Coronary artery (tissue), 2 donors: ENCODE measurements around the gene LRRC3B.

ENCODE experiments used
- DNase-seq: peaks from one replicate; pipeline ENCODE4 v3.0.0-alpha.2; 2017; ENCODE audit warnings: low spot score
- H3K27ac ChIP-seq, 2 donors: fragments of 200-600 bp; sonication (generic); one replicate each; pipeline ENCODE4 v1.5.1; 2016 to 2019
- H3K4me3 ChIP-seq: fragments of 200-600 bp; sonication (generic); 2 replicates; pipeline ENCODE4 v1.5.1; 2016; ENCODE audit warnings: mild to moderate bottlenecking, moderate library complexity
- TF ChIP-seq, protein P1 (sequence below): fragments of 200-600 bp; sonication (generic); IDR thresholded peaks from one replicate; pipeline ENCODE4 v1.5.1; 2019; ENCODE audit warnings: antibody characterized with exemption

LRRC3B gene

GRCh38 chr3:26719134-26719533, 96.6 kb downstream of the LRRC3B start:
- Histone ChIP-seq H3K4me3 (no peak overlapping the region), H3K27ac (no peak overlapping the region)
- DNase-seq = no peak
- TF ChIP-seq, protein P1, sequence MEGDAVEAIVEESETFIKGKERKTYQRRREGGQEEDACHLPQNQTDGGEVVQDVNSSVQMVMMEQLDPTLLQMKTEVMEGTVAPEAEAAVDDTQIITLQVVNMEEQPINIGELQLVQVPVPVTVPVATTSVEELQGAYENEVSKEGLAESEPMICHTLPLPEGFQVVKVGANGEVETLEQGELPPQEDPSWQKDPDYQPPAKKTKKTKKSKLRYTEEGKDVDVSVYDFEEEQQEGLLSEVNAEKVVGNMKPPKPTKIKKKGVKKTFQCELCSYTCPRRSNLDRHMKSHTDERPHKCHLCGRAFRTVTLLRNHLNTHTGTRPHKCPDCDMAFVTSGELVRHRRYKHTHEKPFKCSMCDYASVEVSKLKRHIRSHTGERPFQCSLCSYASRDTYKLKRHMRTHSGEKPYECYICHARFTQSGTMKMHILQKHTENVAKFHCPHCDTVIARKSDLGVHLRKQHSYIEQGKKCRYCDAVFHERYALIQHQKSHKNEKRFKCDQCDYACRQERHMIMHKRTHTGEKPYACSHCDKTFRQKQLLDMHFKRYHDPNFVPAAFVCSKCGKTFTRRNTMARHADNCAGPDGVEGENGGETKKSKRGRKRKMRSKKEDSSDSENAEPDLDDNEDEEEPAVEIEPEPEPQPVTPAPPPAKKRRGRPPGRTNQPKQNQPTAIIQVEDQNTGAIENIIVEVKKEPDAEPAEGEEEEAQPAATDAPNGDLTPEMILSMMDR = no peak

DNA sequence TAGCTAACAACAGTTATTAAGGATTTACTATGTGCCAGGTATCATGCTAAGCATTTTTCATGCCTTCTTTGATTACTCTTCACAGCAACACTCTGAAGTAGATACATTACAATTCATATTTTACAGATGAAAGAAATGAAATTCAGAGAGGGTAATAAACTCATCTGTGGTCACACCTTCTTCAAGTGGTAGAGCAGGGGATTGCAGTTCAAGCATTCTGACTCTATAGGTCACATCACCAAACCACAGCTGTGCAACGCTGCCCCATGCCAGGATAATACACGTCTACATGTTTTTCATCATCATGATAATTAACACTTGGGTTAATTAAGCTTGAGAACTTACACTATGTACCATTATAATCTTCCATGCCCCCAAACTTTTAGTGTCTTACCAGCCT, 98.5 kb downstream of the LRRC3B start:
- Histone ChIP-seq H3K4me3 (no peak overlapping the region), H3K27ac (no peak overlapping the region)
- DNase-seq = no peak
- TF ChIP-seq, protein P1 = no peak

DNA sequence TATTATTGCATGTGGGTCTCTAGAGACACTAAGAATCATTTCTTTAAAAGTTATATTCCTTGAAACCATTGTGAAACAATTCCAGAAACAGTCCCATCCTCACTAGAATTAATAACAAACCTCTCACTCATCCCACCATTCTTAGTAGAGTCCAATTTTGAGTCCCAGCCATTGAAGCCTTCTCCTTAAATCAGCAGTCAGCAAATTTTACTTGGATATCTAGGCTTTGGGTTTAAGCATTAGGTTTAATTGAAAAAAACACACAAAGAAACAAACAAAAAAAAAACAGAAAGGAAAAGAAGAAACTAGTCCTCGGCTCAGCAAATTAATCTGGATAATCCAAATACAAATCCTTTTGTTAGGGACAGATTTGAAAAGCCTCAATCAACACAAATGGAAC, 109.3 kb downstream of the LRRC3B start:
- DNase-seq = no peak
- TF ChIP-seq, protein P1 = no peak
- H3K4me3 ChIP-seq = no peak overlapping the region
- no peak overlapping the region for H3K27ac ChIP-seq

DNA sequence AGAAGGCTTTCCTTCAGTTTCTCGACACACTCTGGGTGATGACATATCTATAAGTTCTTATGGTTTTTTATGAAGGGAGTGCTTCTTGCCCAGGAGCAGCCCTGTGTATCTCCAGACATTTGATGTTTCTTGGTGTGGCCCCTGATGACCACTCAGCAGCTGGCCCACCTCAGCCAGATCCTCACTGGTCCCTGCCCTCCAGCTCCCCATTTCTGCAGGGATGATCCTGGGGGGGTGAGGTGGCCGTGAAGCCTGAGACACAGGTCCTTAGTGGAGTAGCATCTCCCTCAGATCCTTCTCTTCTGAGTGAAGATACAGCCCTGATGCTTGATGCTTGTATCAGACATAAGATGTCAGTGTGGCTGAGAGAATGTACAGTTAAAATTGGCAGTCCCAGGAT, 127.7 kb downstream of the LRRC3B start:
- TF ChIP-seq, protein P1 = no peak

DNA sequence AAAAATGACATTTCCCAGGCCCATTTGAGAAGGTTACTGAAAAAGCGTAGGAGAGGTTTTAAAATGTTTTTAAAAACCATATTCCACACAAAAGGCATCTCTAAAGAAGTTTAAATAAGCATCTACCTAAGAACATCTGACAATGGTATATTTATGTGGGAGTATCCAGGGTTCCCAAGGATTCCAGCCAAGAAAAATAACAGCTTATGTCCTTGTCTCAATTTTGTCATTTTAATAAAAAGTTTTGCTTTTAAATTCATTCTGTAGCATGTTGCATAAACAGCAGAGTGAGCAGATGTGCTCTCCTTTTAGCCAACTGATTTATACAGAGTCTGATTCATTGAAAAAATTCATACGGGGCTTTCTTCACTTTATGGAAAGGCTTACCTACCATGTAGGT, 129.9 kb downstream of the LRRC3B start:
- TF ChIP-seq, protein P1 = no peak
- Histone ChIP-seq H3K4me3 (no peak overlapping the region), H3K27ac (no peak overlapping the region)
- no peak for DNase-seq

More for the DNA sequence above, 127.7 kb downstream of the LRRC3B start:
- DNase-seq = no peak
- H3K4me3 ChIP-seq = no peak overlapping the region
- H3K27ac ChIP-seq = no peak overlapping the region

DNA sequence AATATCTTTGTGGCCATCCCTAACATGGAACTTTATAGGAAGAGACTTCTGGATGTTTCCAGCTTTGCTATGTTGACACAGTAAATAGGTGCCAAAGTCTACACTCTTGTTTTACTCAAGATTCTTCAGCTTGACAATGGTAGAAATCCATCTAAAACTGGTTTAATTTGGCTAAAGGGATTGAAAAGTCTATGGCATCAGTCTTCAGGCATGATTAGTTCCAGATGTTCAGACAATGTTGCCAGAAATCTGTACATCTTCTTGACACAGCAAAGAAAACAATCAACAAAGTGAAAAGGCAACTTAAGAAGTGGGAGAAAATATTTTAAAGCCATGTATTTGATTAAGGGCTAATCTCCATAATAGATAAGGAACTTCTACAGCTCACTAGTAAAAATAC, 130.5 kb downstream of the LRRC3B start:
- H3K4me3 ChIP-seq = no peak overlapping the region
- TF ChIP-seq, protein P1 = no peak
- DNase-seq = no peak
- no peak overlapping the region for H3K27ac ChIP-seq

- Histone ChIP-seq H3K27ac (no peak overlapping the region), H3K4me3 (no peak overlapping the region)
- TF ChIP-seq, protein P1 = no peak
- DNase-seq = no peak
Observed at GRCh38 chr3:26757978-26758377, 135.4 kb downstream of the LRRC3B start.
